Ishikawa (cell line): ENCODE data around the gene WFIKKN1.

Source experiments
- CEBPB ChIP-seq: IDR thresholded peaks from 2 replicates; pipeline ENCODE4 v1.6.1; 2012
- FOXM1 ChIP-seq: IDR thresholded peaks from 2 replicates; pipeline ENCODE4 v1.6.1; 2012; ENCODE audit warnings: low read depth, borderline replicate concordance
- RAD21 ChIP-seq: IDR thresholded peaks from 2 replicates; pipeline ENCODE4 v1.6.1; 2012; ENCODE audit warnings: low read depth
- TEAD4 ChIP-seq: IDR thresholded peaks from 2 replicates; pipeline ENCODE4 v1.6.1; 2012
- YY1 ChIP-seq: IDR thresholded peaks from 2 replicates; pipeline ENCODE4 v1.6.1; 2012; ENCODE audit warnings: low read depth
- TF ChIP-seq, protein P1 (sequence below): IDR thresholded peaks from 2 replicates; pipeline ENCODE4 v1.6.1; 2012; ENCODE audit warnings: low read depth, mild to moderate bottlenecking

DNA sequence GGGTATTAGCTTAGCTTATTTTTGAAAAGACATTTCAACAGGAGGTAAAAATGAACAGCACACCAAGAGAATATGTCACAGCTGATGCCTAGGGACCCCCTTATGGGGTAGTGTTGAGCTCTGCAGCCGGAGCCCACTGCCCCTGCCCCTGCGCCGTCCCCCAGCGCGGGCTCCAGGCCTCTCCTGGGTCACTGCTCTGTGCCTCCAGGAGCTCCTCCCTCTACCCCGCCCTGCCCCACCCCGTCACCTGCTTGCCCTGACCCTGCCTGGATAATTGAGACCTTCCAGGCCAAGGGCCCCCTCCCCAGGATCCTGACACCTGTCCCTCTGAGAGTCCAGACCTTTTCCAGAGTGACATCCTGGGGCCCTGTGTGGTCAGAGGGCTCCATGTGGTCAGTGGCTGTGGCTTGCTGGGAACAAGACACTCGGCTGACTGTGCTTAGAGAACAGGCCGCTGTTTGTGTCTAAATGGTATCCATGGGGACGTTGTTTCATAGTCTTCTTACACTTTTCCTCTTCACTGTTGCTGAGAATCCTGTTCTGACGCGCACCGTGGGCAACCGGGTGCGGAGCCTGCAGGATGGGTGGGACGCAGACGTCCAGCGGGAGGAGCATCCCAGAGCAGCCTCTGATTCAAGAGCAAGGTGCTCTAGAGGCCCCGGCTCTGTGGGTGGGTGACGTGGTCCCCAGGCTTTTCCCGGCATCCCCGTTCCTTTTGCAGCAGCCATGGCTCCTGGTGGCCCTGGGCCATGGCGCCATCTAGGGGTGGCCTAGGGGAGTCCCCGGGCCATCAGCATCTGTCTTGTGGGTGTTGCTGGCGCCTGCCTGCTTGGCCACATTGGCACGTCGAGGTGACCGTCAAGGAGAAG, 20.0 kb upstream of the WFIKKN1 start:
- TF ChIP-seq FOXM1 (no peak), TEAD4 (no peak), RAD21 (peak; percentile 53), CEBPB (no peak), YY1 (no peak)
- TF ChIP-seq, protein P1, sequence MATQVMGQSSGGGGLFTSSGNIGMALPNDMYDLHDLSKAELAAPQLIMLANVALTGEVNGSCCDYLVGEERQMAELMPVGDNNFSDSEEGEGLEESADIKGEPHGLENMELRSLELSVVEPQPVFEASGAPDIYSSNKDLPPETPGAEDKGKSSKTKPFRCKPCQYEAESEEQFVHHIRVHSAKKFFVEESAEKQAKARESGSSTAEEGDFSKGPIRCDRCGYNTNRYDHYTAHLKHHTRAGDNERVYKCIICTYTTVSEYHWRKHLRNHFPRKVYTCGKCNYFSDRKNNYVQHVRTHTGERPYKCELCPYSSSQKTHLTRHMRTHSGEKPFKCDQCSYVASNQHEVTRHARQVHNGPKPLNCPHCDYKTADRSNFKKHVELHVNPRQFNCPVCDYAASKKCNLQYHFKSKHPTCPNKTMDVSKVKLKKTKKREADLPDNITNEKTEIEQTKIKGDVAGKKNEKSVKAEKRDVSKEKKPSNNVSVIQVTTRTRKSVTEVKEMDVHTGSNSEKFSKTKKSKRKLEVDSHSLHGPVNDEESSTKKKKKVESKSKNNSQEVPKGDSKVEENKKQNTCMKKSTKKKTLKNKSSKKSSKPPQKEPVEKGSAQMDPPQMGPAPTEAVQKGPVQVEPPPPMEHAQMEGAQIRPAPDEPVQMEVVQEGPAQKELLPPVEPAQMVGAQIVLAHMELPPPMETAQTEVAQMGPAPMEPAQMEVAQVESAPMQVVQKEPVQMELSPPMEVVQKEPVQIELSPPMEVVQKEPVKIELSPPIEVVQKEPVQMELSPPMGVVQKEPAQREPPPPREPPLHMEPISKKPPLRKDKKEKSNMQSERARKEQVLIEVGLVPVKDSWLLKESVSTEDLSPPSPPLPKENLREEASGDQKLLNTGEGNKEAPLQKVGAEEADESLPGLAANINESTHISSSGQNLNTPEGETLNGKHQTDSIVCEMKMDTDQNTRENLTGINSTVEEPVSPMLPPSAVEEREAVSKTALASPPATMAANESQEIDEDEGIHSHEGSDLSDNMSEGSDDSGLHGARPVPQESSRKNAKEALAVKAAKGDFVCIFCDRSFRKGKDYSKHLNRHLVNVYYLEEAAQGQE = no peak
